HL-60 (cell line): ENCODE data around the gene SLC35G6.

Experiments
- DNase-seq, 2 experiments: peaks; one replicate each; pipeline ENCODE4 v3.0.0-alpha.2; 2010 to 2020; ENCODE audit warnings: low read depth in 1 of 2, low spot score in 1 of 2
- H3K27ac ChIP-seq: fragments of 250-450 bp; sonication (Bioruptor Pico); replicated peaks from 2 replicates; pipeline ENCODE4 v1.5.1; 2020; ENCODE audit warnings: mild to moderate bottlenecking, moderate library complexity
- H3K27me3 ChIP-seq: fragments of 250-450 bp; sonication (Bioruptor Pico); 2 replicates; pipeline ENCODE4 v1.5.1; 2021; ENCODE audit warnings: mild to moderate bottlenecking, moderate library complexity; ENCODE audit not compliant: insufficient read depth, poor library complexity, severe bottlenecking
- H3K4me3 ChIP-seq: replicated peaks from 2 replicates; pipeline ENCODE4 v1.5.1; 2011; ENCODE audit warnings: mild to moderate bottlenecking, control low read depth, low read length; ENCODE audit not compliant: insufficient read depth
- CTCF ChIP-seq: IDR thresholded peaks from one replicate; pipeline ENCODE4 v1.5.1; 2011; ENCODE audit warnings: low read length, control low read depth, inconsistent platforms; ENCODE audit not compliant: insufficient read depth
- GABPA ChIP-seq: IDR thresholded peaks from 2 replicates; pipeline ENCODE4 v1.6.1; 2012; ENCODE audit warnings: low read depth
- POLR2AphosphoS5 ChIP-seq: IDR thresholded peaks from 2 replicates; pipeline ENCODE4 v1.6.1; 2012; ENCODE audit warnings: low read depth
- REST ChIP-seq: IDR thresholded peaks from 2 replicates; pipeline ENCODE4 v1.6.1; 2012; ENCODE audit warnings: low read depth; ENCODE audit not compliant: insufficient replicate concordance
- SPI1 ChIP-seq: IDR thresholded peaks from 2 replicates; pipeline ENCODE4 v1.6.1; 2012; ENCODE audit warnings: low read depth, mild to moderate bottlenecking, borderline replicate concordance

The SLC35G6 gene

DNA sequence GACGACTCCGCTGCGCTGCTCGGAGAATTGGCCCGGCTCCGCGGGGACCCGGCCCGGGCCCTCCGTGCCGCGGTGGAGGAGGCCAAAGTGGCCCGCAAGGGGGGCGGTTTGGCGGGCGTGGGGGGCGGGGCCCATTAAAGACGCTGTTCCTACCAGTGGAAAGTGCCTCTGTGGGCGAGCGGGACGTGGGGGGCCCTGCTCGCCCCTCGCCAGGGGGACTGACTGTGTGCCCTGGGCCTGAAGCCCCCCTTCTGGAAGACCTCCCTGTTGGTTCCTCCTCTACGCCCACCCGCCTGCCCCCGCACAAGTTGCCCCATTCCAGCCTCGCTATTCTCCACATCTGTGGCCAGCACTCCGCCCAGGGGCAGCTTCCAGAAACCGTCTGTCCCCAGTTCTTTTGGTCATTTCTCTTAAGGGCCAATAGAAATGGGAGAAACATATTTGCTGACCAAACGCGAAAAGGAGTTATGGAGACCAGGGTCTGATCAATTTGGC lies 43.8 kb upstream of the SLC35G6 start:
- Histone ChIP-seq H3K4me3 (peak overlapping the region; percentile 14; the same call in 1 of the 2 replicates), H3K27me3 (peaks cover 8% of the 10 kb centered on the region), H3K27ac (no peak overlapping the region)
- TF ChIP-seq POLR2AphosphoS5: no peak
- TF ChIP-seq REST: no peak
- TF ChIP-seq SPI1: no peak
- no peak for TF ChIP-seq GABPA
- TF ChIP-seq CTCF: no peak
- DNase-seq: no peak

DNA sequence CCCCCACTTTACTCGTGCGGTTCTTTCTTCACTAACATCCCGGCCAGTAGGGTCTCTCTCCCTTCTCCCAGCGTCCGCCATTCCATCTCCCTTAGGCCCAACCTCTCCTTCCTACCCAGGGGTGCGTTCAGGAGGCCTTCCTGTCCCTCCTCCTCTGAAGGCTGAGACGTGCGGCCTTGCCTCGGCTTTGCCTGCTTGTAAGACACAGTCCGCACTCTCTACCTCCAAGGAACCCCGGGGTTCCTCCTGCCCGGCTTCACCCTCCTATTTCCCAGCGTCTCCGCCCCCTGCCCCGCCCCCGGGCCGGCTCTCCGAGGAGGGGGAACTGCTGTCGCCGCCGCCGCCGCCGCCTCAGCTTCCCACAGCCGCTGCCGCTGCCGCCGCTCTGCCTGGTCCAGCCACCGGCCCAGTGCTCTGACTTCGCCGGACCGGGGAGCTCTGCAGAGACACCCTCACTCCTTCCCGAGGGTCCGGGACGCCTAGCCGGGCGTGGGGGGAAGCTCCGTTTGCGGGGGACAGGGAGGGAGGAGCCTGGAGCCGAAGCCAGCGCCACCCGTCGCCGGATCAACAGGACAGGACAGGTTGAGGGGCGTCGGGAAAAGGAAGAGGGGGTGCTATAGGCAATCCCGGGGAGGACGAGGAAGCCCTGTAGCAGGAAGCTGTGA lies 43.2 kb upstream of the SLC35G6 start:
- Histone ChIP-seq H3K27ac (no peak overlapping the region), H3K27me3 (peaks cover 8% of the 10 kb centered on the region), H3K4me3 (peak overlapping the region; percentile 17; the same call in 1 of the 2 replicates)
- no peak for TF ChIP-seq POLR2AphosphoS5
- TF ChIP-seq CTCF: no peak
- no peak for TF ChIP-seq GABPA
- no peak for TF ChIP-seq SPI1
- no peak for TF ChIP-seq REST
- DNase-seq: peak; percentile 26 to 60

GRCh38 chr17:7438656-7439460 lies 42.4 kb upstream of the SLC35G6 start:
- Histone ChIP-seq H3K27me3 (peaks cover 8% of the 10 kb centered on the region), H3K4me3 (no peak overlapping the region; the same call in 1 of the 2 replicates), H3K27ac (no peak overlapping the region)
- TF ChIP-seq REST: no peak
- no peak for TF ChIP-seq GABPA
- DNase-seq: no peak
